ENCODE measurements around the gene PHF20.
"Not testable (repeated sequence)": the region's sequence is repeated elsewhere in the genome, so short reads cannot be mapped to it uniquely, and the experiment has no call there.

The PHF20 gene

DNA sequence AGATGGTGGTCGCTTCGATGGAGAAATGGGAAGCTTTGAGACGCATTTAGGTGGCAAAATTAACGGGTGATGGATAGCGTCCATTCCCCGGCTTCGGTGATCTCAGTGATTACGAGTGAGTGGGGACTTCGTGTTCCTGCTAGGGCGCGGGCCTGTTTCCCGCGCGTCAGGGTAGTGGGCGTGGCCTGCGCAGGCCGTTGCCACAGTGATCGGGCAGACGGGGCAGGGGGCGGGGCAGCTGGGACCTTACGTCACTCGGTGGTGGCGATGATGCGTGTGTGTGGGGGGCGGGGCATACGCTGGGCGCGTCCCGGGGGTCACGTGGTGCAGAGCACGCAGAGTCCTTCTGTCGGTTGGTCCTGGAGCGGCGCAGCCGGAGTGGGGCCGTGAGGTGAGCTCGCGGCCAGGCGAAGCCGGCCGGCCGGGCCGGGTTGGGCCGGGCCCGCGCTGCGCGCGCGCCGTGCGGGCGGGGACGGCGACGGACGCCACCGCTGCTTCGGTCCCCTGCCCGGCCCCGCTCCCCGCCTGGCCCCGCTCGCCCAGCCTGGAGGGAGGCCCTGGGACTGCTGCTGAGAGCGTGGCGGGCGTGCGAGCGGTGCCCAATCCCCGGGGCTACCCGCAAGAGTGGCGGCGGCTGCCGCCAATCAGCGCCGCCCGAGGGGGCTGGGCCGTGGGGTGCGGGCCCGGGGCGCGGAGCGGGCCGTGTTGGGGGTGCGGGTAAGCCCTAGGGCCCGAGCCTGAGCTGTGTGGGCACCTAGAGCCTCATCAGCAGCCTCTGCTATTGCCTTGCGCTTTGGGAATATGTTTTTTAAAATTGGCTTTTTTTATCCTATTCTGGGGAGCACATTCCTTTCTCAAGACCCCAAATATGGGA, at the start of gene PHF20:
TSS of gene PHF20 (plus strand) at position 327 of the 874 bp plus-strand sequence. CDS start 29,508 bp downstream, outside the sequence.
- peak; percentile 89 for DNase-seq
- in situ Hi-C loops (cut with HindIII; ENCODE audit: low pct_ligation_motif_present, low pct_unique_long_range_greater_than_20kb, low sequenced_read_pairs), result no loop called here

DNA sequence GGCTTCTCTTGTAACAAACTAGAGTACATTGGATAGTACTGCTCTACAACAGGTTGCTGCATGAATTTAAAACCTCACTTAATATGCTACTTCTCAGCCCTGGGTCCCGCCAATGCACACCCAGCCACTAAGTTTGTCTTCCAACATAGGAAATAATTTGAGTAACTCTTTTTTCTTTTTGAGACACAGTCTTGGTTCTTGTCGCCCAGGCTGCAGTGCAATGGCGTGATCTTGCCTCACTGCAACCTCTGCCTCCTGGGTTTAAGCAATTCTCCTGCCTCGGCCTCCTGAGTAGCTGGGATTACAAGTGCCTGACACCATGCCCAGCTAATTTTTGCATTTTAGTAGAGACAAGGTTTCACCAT, 48.6 kb upstream of the PHF20 start:
- DNase-seq; in situ Hi-C loops (cut with HindIII; ENCODE audit: low pct_ligation_motif_present, low pct_unique_long_range_greater_than_20kb, low sequenced_read_pairs): not testable (repeated sequence)

DNA sequence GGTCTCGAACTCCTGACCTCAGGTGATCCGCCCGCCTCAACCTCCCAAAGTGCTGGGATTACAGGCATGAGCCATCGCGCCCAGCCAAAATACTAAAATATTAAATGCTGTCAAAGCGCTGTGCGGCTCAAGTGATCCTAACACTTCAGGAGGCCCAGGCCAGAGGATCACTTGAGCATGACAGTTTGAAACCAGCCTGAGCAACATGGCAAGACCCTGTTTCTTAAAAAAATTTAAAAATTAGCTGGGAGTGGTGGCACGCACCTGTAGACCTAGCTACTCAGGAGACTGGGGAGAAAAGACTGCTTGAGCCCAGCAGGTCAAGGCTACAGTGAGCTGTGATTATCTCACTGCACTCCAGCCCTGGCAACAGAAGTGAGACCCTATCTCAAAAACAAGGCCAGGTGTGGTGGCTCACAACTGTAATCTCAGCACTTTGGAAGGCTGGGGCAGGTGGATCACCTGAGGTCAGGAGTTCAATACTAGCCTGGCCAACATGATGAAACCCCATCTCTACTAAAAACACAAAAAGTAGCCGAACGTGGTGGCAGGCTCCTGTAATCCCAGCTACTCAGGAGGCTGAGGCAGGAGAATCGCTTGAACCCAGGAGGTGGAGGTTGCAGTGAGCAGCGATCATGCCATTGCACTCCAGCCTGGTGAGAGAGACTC, 48.0 kb upstream of the PHF20 start:
- in situ Hi-C loops (cut with HindIII; ENCODE audit: low pct_ligation_motif_present, low pct_unique_long_range_greater_than_20kb, low sequenced_read_pairs); DNase-seq: not testable (repeated sequence)

DNA sequence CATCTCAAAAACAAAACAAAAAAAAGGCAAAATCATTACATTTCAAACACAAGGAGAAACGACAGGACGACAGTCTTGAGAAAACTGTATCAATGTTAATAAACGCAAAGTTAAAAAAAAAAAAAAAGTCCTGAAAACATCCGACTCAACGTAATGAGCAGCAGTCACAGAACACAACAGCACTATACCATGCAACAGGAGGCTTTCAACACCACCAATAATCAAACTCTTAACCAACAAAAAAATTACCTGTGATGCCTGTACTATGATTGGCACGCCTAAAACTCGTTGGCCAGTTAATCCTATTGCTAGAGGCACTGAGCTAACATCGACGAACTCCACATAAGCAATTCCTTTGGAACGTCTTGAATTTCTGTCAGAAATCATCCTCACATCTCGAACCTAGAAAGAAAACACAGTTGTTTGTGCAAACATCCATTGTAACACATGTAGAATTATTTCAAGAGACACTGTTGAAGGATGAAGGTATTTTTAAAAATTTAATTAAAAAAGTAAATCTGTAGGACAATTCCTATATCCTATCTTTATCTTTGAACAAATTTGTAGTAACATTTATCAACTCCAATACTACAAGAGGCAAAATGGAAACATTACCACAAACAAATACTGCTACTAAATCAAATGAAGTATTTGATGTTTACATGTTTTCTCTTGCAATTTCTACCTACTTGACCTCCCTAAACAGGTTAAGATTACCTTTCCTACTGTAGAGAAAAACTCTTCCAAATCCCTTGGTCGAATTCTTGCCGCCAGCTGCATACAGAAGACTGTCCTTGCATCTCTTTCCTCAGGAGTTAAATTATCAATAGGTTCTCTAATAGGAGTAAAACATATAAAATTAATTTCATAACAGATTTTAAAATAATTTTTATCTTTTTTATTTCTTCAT, 47.2 kb upstream of the PHF20 start:
- no peak for DNase-seq
- in situ Hi-C loops (cut with HindIII; ENCODE audit: low pct_ligation_motif_present, low pct_unique_long_range_greater_than_20kb, low sequenced_read_pairs), result no loop called here

DNA sequence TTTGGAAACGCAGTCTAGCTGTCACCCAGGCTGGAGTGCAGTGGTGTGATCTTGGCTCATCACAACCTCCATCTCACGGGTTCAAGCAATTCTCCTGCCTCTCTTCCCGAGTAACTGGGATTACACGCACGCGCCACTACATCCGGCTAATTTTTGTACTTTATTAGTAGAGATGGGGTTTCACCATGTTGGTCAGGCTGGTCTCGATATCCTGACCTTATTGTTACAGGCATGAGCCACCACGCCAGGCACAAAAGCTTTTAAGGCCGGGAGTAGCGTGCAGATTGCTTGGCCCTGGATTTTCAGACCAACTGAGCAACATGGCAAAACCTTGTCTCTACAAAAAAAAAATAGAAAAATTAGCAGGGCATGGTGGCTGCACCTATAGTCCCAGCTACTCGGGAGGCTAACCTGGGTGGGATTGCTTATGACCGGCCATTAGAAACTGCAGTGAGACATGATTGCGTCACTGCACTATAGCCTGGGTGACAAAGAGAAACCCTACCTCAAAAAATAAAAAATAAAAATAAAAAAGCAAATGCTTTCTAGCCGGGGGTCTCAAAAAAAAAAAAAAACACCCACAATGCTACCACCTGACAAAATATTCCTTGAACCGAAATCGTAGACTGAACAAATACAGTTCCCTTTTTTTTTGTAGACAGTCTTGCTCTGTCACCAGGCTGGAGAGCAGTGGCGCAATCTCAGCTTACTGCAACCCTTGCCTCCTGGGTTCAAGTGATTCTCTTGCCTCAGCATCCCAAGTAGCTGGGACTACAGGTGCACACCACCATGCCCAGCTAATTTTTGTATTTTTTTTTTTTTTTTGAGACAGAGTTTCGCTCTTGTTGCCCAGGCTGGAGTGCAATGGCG, 44.7 kb upstream of the PHF20 start:
- in situ Hi-C loops (cut with HindIII; ENCODE audit: low pct_ligation_motif_present, low pct_unique_long_range_greater_than_20kb, low sequenced_read_pairs), result no loop called here
- DNase-seq, result no peak

DNA sequence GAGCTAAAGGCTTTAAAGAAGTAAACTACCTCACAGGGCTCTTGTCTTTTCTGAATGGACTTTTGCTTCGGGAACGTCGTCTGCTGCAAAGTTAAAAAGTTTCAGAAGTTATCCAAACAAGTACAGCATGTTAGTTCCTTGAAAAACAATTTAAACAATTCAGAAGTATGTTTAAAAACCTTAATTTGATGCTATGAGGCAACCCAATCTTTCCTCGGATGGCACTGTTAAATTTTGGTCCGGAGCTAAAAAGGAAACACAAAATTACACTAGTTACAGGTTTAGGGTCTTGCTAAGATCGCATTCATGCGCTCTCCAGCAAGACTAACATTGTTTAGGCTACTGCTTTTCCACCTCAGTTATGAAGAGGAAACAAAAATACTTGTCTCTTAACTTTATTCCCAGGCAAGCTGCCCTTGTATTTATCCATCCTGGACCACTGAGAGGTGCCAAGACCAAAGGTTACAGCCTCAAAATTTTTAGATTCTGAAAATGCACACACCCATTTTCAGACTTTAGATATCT, 42.5 kb upstream of the PHF20 start:
- DNase-seq, result no peak
- in situ Hi-C loops (cut with HindIII; ENCODE audit: low pct_ligation_motif_present, low pct_unique_long_range_greater_than_20kb, low sequenced_read_pairs), result no loop called here

DNA sequence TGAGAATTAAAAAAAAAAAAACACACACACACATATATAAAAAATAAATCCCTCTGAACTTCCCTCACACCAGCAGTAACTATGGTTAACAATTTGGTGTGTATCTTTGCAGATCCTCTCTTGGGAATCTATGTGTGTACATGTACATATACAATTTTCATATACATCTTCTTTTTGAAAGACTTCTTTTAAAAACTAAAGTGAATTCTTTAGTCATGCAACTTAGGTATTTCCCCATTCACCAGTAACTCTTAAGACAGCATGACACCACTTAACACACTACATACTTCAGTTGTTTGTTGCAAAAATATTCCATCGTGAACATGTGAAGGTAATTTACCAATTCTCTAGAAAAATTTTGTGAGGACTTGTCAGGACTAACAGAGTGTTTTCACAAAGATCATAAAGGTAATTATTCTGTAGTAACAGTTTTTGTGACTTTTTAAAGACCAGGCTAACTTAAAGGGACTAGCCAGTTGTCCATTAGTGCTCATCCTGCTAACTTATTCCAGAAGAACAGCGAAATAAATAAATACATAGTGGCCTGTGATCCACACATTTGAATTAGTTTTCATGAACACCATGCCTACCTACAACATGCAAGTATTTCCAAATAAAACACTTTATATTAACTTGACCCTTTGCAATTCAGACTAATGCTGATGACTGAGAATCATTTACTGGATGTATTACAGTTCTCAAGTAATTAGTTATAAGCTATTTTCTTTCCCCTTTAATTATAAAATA, 41.8 kb upstream of the PHF20 start:
- in situ Hi-C loops (cut with HindIII; ENCODE audit: low pct_ligation_motif_present, low pct_unique_long_range_greater_than_20kb, low sequenced_read_pairs), result no loop called here
- no peak for DNase-seq

DNA sequence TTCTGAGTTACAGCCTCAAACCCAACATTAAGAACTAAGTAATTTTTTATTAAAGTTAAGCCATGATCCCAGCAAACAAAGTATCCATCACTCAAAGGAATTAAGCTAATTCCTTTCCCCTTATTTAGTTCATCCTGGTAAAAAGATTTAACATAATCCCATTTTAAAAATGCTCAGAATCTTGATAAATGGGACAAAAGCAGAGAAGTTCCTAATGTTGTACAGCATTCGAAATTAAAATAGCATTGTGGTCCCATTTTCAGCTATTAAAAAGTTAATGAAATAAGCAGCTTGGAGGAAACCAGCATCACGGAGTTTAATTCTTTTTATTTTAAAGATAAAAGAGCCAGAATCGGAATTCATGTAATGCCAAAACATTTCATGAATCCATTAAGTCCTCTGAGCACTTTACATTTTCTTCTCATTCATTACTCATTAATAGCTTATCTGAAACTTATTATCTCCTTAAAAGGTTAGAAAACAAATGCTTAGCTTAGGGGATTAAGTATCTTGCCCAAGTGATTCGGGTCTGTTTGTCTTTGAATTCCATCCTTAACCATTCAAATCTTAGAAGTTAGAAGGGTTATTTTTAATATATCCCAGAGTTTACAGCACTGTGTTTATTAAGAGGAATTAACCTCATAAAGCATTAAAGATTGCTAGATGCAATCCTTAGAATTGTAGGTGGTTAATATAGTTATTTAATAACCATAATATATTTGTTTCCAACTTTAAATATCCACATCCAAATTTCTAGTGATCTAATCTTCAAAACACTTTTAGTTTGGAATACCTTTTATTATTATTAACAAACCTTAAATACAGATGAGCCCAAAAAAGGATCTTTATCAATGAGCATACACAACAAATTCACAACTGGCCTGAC, 41.0 kb upstream of the PHF20 start:
- in situ Hi-C loops (cut with HindIII; ENCODE audit: low pct_ligation_motif_present, low pct_unique_long_range_greater_than_20kb, low sequenced_read_pairs), result no loop called here
- DNase-seq, result no peak

DNA sequence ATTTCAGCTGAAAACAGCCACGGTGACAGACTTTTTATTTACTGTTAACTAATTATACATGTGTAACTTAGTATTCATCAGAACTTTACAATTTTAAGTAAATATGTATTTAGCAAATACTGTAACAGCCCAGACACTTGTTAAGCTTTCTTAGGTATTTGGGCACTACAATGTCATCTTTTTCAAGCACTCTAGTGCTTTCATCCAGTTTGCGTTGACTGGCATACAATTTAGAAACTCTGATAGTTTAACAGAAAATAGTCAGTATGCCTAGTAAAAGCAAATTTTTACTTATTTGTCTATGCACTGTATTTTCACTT, 40.4 kb upstream of the PHF20 start:
- in situ Hi-C loops (cut with HindIII; ENCODE audit: low pct_ligation_motif_present, low pct_unique_long_range_greater_than_20kb, low sequenced_read_pairs), result no loop called here
- DNase-seq, result no peak

DNA sequence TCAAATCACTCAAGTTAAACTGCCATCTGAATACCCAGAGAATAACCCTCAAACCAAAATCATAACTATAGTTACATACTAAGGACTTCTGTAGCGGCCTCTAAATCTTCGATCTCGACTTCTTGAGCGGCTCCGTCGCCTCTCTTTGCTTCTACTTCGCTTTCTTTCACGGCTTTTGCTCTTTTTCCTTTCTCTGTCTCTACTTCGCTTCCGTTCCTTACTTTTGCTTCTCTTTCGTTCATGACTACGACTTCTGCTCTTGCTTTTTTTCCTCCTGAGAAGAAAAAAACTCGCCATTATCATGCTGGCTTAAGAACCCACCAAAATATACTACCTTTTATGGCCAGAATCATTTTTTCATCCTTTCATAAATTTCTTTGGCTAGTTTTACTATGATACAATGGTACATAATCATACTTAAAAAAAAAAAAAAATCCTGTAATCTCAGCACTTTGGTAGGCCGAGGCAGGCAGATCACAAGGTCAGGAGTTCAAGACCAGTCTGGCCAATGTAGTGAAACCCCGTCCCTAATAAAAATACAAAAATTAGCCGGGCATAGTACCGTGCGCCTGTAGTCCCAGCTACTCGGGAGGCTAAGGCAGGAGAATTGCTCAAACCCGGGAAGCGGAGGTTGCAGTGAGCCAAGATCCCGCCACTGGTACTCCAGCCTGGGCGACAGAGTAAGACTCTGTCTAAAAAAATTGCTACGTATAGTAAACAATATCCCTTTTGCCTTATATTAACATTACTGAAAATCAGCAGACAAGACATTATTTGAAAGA, 39.8 kb upstream of the PHF20 start:
- no peak for DNase-seq
- in situ Hi-C loops (cut with HindIII; ENCODE audit: low pct_ligation_motif_present, low pct_unique_long_range_greater_than_20kb, low sequenced_read_pairs), result no loop called here

DNA sequence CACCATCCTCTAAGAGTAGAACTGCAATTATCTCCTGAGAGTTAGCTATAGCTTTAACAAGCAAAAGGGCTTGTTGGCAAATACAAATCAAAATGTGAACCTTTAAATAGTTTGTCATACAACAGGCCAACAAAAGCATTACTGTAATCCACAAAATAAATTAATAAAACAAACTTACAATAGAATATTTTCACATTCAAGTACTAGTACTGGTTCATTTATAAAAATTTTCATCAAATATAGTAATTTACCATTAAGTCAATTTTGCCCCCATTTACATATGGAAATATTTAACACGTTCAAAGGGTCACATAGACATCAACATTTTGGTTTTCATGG, 39.2 kb upstream of the PHF20 start:
- in situ Hi-C loops (cut with HindIII; ENCODE audit: low pct_ligation_motif_present, low pct_unique_long_range_greater_than_20kb, low sequenced_read_pairs), result no loop called here

DNA sequence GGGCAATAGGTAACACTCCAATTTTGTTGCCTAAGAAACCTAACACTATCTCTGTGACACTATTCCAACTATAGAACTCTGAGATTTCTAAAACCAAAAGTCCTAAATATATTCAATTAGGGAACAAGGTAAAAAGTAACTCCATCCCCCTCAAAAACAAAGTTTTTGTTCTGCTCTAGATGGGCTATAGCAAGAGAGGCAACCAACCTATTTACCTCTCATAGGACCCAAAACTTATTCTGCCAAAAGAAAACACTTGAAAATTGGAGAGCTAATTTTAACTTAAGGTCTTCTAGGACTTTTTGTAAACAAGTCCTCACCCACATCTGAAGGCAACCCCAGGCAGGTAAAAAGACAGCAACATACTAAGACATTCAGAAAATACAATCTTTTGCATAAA, 37.4 kb upstream of the PHF20 start:
- no peak for DNase-seq
- in situ Hi-C loops (cut with HindIII; ENCODE audit: low pct_ligation_motif_present, low pct_unique_long_range_greater_than_20kb, low sequenced_read_pairs), result no loop called here

More for the DNA sequence above, 39.2 kb upstream of the PHF20 start:
- DNase-seq, result no peak

DNA sequence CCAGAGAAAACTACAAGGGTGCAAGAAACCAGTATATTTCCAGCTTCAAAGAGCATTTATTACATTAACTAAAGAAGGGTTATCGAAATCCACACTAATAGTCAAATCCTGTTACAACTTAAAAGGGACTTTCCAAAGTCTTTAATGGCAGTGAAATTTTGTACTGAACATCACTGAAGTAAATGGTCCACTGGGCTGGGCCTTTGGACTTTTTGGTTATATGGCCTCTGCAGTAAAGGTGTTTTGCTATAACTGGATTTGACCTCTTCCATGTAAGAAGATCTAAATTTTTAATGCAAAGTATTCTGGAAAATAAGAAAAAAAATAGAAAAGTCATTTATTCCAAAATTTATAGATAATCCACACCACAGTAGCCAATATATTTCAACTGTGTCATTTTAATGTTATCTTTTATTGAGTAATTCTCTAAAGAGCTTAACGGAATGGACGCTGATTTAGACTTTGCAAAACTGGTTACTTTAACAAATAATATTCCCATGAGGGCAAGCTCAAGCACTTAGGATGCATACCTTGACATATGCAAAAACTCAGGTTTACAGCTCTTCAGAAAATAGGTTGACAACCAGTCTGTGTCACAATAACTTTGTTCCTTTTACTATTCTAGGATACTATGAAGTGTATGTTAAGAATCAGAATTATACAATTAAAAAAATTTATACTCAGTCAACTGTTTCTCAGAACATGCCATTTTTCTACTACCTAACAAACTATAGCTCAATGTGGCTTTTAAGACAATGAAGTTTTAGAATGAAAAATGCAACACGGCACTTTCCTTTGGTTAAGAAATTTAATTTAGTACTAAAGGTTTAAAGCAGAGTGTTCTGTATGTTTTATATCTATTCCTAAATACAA, 36.8 kb upstream of the PHF20 start:
- no peak for DNase-seq
- in situ Hi-C loops (cut with HindIII; ENCODE audit: low pct_ligation_motif_present, low pct_unique_long_range_greater_than_20kb, low sequenced_read_pairs), result no loop called here

DNA sequence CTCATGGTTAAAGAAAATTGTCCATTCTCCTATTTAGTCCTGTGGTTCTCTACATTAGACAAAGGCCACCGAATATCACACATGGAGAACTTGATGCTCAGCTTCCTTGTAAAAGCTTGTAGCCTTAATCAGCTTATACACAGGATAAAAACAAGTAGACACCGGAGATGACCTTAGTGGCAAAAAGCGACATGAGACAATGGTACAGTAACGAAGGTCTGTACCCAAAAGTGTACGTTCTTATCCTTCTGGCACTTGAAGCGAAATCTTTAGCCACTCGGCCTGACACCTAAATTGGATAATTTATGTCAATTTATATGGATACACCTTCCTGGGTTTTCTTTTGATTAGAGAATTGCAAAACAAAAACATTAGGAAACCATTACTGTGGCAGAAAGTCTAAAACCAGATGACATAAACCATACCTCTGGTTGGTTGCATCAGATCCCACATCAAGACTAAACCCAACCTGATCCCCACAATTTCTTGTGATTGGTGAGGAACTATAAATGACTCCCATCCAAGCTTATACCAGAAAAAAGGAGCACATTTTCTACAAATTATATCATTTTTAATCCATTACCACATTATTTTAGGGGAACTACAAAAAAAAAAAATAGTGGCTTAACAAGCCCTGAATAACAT, 35.9 kb upstream of the PHF20 start:
- DNase-seq, result no peak

DNA sequence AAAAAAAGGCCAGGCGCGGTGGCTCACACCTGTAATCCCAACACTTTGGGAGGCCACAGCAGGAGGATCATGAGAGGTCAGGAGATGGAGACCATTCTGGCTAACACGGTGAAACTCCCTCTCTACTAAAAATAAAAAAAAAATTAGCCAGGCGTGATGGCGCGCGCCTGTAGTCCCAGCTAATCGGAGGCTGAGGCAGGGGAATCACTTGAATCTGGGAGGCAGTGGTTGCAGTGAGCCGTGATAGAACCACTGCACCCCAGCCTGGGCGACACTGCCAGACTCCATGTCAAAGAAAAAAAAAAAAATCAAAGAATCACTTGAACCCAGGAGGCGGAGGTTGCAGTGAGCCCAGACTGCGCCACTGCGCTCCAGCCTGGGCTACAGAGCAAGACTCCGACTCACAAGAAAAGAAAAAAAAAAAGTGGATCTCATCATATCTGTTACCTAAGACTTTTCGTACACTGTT, 33.9 kb upstream of the PHF20 start:
- DNase-seq, result no peak
- in situ Hi-C loops (cut with HindIII; ENCODE audit: low pct_ligation_motif_present, low pct_unique_long_range_greater_than_20kb, low sequenced_read_pairs), result no loop called here

More for the DNA sequence above, 35.9 kb upstream of the PHF20 start:
- in situ Hi-C loops (cut with HindIII; ENCODE audit: low pct_ligation_motif_present, low pct_unique_long_range_greater_than_20kb, low sequenced_read_pairs), result no loop called here

All from ACHN (cell line).